Fibroblast of pulmonary artery (primary cell): ENCODE measurements around the gene CACNA1C.

Experiments used
- DNase-seq: peaks from one replicate; pipeline ENCODE4 v3.0.0-alpha.2; 2010; ENCODE audit warnings: low read depth
- H3K4me3 ChIP-seq: replicated peaks from 2 replicates; pipeline ENCODE4 v1.5.1; 2011; ENCODE audit warnings: low read depth, mild to moderate bottlenecking, control low read depth, low read length, moderate library complexity
- TF ChIP-seq, protein P1 (sequence below): IDR thresholded peaks from 2 replicates; pipeline ENCODE4 v1.5.1; 2011; ENCODE audit warnings: mild to moderate bottlenecking, control low read depth, low read length, inconsistent platforms; ENCODE audit errors: missing control alignments

Gene CACNA1C

DNA sequence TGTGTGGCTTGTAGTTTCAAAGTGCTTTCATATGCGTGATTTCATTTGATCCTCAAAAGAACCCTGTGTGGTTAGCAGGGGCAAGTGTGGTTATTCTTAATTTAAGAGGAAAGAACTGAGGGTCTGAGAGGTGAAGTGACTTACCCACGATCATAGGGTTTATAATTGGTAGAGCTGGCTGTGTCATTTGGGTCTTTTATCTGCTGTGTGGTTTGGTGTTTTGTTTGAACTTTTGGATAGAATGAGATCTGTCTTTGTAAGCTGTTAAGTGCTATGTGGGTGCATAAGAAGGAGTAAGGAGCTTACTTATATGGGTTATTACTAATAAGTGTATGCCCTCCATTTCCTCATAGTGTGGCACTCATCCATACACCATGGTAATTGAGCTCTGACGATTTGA is 190.0 kb downstream of the CACNA1C start:
- TF ChIP-seq, protein P1, sequence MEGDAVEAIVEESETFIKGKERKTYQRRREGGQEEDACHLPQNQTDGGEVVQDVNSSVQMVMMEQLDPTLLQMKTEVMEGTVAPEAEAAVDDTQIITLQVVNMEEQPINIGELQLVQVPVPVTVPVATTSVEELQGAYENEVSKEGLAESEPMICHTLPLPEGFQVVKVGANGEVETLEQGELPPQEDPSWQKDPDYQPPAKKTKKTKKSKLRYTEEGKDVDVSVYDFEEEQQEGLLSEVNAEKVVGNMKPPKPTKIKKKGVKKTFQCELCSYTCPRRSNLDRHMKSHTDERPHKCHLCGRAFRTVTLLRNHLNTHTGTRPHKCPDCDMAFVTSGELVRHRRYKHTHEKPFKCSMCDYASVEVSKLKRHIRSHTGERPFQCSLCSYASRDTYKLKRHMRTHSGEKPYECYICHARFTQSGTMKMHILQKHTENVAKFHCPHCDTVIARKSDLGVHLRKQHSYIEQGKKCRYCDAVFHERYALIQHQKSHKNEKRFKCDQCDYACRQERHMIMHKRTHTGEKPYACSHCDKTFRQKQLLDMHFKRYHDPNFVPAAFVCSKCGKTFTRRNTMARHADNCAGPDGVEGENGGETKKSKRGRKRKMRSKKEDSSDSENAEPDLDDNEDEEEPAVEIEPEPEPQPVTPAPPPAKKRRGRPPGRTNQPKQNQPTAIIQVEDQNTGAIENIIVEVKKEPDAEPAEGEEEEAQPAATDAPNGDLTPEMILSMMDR, result no peak

DNA sequence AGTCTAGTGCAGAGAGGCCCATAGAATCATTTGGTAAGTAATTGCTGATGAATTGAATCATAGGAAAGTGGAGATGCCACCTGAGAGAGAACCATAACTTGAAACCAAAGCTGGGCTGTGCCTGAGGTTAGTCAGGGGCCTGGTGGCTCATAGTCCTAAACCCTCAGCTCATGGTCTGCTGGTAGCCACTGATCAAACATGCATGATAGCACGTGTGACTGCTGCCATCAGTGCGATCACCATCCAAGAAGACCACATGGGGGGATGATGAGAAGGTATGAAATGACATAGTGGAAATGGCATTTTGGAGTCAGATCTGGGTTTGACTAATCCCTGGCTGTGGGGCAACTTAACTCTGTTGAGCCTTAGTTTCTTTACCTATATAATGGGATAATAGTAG is 190.5 kb downstream of the CACNA1C start:
- DNase-seq, result no peak
- TF ChIP-seq, protein P1, result no peak
- H3K4me3 ChIP-seq, result no peak overlapping the region

More for the DNA sequence above, 190.0 kb downstream of the CACNA1C start:
- DNase-seq, result no peak
- no peak overlapping the region for H3K4me3 ChIP-seq

DNA sequence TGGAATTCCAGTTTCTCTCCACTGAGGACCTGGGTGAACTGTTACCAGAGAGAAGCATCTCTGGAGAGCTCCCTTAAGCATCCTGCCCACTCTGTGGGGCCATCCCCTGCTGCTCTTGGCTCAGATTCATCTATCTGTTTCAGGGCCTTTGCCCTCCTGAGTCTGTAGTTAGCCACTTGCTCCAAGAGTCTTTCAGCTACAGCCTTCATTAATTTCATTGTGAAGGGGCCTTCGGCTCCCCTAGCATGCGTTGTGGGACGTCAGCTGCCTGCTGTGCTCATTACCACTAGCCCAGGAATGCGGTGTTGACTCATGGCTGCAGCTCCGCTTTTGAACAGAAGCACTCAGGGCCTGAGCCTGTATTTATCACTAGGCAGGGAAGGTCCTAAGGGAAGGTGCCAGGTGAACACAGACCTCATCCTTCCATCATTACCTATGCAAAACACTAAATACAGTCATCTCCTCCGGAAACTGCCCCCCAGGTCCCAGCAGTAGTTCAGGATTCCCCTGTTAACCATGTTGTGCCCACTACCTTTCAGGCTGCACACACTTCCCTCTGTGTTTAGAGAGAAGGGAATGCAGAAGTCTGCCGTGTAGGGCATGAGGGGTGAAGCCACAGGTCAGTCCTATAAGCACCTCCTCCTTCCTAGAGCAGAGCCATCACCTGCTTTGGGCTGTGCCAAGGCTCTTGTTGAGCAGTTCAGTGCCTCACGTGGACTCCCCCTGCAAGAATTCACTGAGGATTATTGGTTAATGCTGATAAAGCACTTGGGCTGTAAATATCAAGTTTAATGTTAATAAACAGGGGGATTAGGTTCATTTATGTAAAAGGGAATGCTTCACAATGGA is 191.4 kb downstream of the CACNA1C start:
- peak; percentile 76 for DNase-seq
- TF ChIP-seq, protein P1, result no peak
- no peak overlapping the region for H3K4me3 ChIP-seq

DNA sequence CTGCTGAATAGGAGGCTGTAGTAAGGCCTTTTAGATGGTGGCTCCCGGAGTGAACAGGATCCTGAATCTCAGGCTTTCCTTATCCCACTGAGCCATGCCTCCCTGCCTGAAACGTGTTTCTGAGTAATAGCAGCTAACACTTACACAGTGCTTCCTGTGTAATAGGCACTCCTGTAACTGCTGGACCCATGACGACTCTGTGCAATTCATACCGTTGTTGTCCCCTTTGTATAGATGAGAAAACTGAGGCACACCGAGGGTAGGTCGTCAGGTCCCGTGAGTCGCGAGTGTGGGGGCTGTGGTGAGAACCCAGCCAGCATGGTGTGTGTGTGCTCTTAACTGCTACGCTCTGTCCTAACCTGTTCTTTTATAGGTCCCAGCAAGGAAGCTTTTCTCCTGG is 193.6 kb downstream of the CACNA1C start:
- no peak overlapping the region for H3K4me3 ChIP-seq
- DNase-seq, result no peak
- TF ChIP-seq, protein P1, result no peak

- DNase-seq, result no peak
- no peak overlapping the region for H3K4me3 ChIP-seq
- TF ChIP-seq, protein P1, result no peak
Measured at GRCh38 chr12:2247120-2247519, 194.3 kb downstream of the CACNA1C start.

- no peak for DNase-seq
- TF ChIP-seq, protein P1, result no peak
- H3K4me3 ChIP-seq, result no peak overlapping the region
Measured at GRCh38 chr12:2247596-2247995, 194.8 kb downstream of the CACNA1C start.
